Measurements from ENCODE around the gene WDR6.
A peak's percentile ranks its signal among the peaks of the same experiment; 100 is the strongest.

The WDR6 gene

DNA sequence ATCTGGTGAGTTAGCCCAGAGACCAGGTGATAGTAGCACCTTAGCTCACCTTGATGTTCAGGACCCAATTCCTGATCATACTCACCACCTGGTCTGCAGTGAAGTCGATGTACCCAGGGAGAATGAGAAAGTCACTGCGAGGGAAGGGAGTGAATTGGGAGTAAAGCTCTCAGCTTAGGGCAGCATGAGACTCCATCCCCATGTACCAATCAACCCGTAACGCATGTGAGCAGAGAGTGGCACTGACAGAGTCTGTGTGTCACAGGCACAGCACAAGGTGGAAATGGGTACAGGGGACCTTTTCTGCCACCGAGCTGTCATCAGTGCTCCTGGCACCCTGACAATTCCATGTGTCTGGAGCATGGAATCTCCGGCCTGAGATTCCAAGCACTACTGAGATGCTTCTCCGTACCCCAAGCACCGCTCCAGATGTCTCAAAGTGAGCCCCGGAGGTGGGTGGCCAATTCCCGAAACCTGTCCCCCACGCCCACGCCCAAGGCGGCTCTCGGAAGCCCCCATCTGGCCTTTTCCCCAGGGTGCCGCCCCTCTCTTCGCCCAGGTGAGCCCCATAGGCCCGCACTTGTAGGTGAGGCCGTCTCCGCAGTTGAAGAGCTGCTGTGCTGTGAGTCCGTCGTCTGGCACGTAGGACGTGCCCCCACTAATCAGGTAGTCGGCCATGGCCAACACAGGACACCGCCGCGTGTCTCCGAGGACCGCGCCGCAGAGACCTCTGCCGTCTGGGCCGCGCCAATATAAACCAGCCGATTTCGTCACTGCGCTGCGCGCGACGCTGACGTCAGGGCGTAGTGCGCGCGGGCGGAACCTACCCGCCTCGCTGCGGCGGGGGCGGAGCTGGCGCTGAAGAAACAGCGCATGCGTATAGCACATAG is 21.7 kb downstream of the WDR6 start, which contains the start of gene IMPDH2:
IMPDH2 (minus strand) TSS at position 726 of the 890 bp plus-strand sequence; CDS start at position 678, 48 bp downstream.
- DNase-seq (ENCODE audit: low read depth in 2 of 2) = peak; percentile 73 to 78

DNA sequence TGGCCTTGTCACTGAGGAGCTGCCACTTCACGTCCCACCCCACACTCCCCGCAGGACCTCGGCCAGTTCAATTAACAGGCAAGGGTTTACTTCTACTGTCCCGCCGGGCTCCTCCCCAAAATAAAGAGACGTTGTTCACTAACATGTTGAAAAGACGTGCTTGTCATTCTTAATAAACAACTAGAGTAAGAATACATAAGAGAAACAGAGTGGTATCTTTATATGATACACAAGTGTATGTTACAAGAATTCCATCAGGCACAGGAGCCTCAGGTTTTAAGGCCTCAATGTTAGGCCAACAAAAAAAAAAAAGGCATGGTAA is 22.3 kb downstream of the WDR6 start:
- DNase-seq (ENCODE audit: low read depth in 2 of 2) = no peak

GRCh38 chr3:49030321-49030720 is 23.1 kb downstream of the WDR6 start:
- DNase-seq (ENCODE audit: low read depth in 2 of 2) = no peak

DNA sequence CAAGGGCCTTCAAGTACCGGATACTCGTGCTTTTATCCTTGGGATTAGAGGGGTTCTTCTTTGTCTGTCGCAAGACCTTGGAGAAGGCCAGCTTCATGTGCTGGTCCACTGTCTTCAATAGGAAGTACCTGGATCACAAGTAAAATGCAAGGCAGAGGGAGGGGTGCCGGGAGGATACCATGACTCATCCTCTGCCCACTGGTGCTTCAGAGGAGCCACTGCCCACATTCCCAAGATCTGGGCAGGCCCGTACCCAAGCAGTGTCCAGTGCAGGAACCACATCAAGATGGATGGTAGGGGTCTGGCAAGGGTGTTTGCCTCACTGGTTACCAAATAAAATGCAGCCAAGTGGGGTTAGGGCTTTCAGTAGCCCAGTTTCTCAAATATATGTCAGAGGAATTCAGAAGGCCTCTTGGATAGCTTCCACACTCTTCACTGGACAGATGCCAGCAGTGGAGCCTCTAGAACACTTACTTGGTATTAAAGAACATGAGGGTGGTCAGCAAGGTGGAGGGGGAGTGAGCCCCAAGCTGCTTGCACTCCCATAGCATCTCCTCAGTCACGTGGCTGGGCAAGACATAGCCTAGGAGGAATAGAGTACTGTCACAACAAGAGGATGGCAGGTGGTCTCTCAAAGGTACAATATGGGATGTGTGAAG is 25.6 kb downstream of the WDR6 start:
- no peak for DNase-seq (ENCODE audit: low read depth in 2 of 2)

- no peak for DNase-seq (ENCODE audit: low read depth in 2 of 2)
Observed at GRCh38 chr3:49034650-49035049, 27.5 kb downstream of the WDR6 start.

GRCh38 chr3:49035281-49035680 is 28.1 kb downstream of the WDR6 start:
- DNase-seq (ENCODE audit: low read depth in 2 of 2) = no peak

- DNase-seq (ENCODE audit: low read depth in 2 of 2) = no peak
Observed at GRCh38 chr3:49053543-49053942, 46.4 kb downstream of the WDR6 start.

DNA sequence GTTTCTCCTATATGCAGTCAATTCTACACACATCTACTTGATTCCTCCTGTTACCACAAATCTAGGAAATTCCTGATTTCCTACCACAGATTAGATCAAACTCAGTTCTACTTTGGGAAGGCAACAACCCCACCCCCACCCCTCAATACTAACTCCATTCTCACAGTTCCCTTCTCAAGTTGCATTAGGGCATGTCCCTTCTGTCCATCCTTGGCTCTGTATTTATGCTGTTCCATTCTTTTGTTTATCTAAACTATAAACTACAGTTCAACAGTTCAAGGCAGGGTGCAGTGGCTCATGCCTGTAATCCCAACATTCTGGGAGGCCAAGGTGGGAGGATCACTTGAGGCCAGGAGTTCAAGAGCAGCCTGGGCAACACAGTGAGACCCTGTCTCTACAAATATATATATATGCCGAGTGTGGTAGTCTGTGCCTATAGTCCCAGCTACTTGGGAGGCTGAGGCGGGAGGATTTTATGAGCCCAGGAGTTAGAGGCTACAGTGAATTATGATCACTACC is 47.2 kb downstream of the WDR6 start:
- DNase-seq (ENCODE audit: low read depth in 2 of 2) = no peak

- DNase-seq (ENCODE audit: low read depth in 2 of 2) = no peak
Observed at GRCh38 chr3:49057268-49057667, 50.1 kb downstream of the WDR6 start.

DNA sequence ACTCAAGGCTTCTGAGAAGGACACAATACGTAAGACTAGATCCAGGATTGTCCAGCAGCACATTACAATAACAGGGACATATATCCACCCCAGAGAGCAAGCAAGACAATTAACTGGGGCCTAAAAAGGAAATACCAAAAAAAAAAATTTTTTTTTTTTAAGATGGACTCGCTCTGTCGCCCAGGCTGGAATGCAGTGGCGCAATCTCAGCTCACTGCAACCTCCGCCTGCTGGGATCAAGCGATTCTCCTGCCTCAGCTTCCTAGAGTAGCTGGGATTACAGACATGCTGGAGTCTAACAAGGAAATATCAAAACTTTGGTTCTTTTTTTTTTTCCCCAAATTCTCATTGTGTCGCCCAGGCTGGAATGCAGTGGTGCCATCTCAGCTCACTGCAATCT is 50.8 kb downstream of the WDR6 start:
- DNase-seq (ENCODE audit: low read depth in 2 of 2) = no peak

All from fibroblast of skin of left biceps (primary cell).